Stimulated activated CD4-positive, alpha-beta T cell treated with anti-CD3 and anti-CD28 coated beads, TNF-alpha, amount 100 ng/mL, for 48 hours (primary cell): ENCODE data around the gene LSAMP.

Experiments
- DNase-seq, 3 donors: peaks; one replicate each; pipeline ENCODE4 v3.0.0-alpha.2; 2020; ENCODE audit warnings: low read depth in 3 of 3

Gene LSAMP

GRCh38 chr3:116018646-116019045, 426.6 kb downstream of the LSAMP start:
- DNase-seq: no peak

GRCh38 chr3:116015931-116016330, 429.4 kb downstream of the LSAMP start:
- DNase-seq: no peak

- no peak for DNase-seq
These were observed 438.3 kb downstream of the LSAMP start for GRCh38 chr3:116007000-116007399.

GRCh38 chr3:116005404-116005803, 439.9 kb downstream of the LSAMP start:
- no peak for DNase-seq

- DNase-seq: no peak
These were observed 443.1 kb downstream of the LSAMP start for GRCh38 chr3:116002235-116002634.

GRCh38 chr3:116001151-116001621, 444.1 kb downstream of the LSAMP start:
- DNase-seq: no peak

GRCh38 chr3:116000311-116000710, 445.0 kb downstream of the LSAMP start:
- no peak for DNase-seq

GRCh38 chr3:115999613-116000012, 445.7 kb downstream of the LSAMP start:
- no peak for DNase-seq

GRCh38 chr3:115999001-115999585, 446.2 kb downstream of the LSAMP start:
- no peak for DNase-seq

- DNase-seq: no peak
These were observed 448.7 kb downstream of the LSAMP start for GRCh38 chr3:115996420-115997108.

- no peak for DNase-seq
These were observed 454.6 kb downstream of the LSAMP start for GRCh38 chr3:115990669-115991068.

- no peak for DNase-seq
These were observed 455.4 kb downstream of the LSAMP start for GRCh38 chr3:115989684-115990421.

GRCh38 chr3:115986555-115987207, 458.6 kb downstream of the LSAMP start:
- DNase-seq: no peak

- no peak for DNase-seq
These were observed 462.7 kb downstream of the LSAMP start for GRCh38 chr3:115982629-115983028.

GRCh38 chr3:115982108-115982507, 463.2 kb downstream of the LSAMP start:
- DNase-seq: no peak

GRCh38 chr3:115980709-115981108, 464.6 kb downstream of the LSAMP start:
- DNase-seq: no peak

GRCh38 chr3:115977866-115978265, 467.4 kb downstream of the LSAMP start:
- DNase-seq: no peak

GRCh38 chr3:115975796-115976195, 469.5 kb downstream of the LSAMP start:
- DNase-seq: no peak

- no peak for DNase-seq
These were observed 469.9 kb downstream of the LSAMP start for GRCh38 chr3:115975353-115975752.

GRCh38 chr3:115974940-115975339, 470.3 kb downstream of the LSAMP start:
- DNase-seq: no peak

GRCh38 chr3:115968871-115969270, 476.4 kb downstream of the LSAMP start:
- no peak for DNase-seq

GRCh38 chr3:115961380-115961779, 483.9 kb downstream of the LSAMP start:
- DNase-seq: no peak
